Muscle layer of duodenum (tissue), 2 donors: ENCODE results near the gene JPH4.
A peak's percentile ranks its signal among the peaks of the same experiment; 100 is the strongest.

Experiments used
- H3K27ac ChIP-seq: one replicate; pipeline ENCODE4 v1.7.0; 2013; ENCODE audit warnings: mild to moderate bottlenecking, low read length
- H3K27me3 ChIP-seq: one replicate; pipeline ENCODE4 v1.7.0; 2013; ENCODE audit warnings: low read depth, mild to moderate bottlenecking, control low read depth, low read length
- H3K36me3 ChIP-seq, 2 donors: one replicate each; pipeline ENCODE4 v1.7.0; 2013; ENCODE audit warnings: low read length in 2 of 2, control low read depth in 1 of 2, mild to moderate bottlenecking in 1 of 2; ENCODE audit not compliant: insufficient read depth in 2 of 2, control insufficient read depth in 1 of 2
- H3K4me1 ChIP-seq, 2 donors: one replicate each; pipeline ENCODE4 v1.7.0; 2013; ENCODE audit warnings: low read length in 2 of 2, mild to moderate bottlenecking in 2 of 2, control low read depth in 1 of 2, moderate library complexity in 1 of 2; ENCODE audit not compliant: insufficient read depth in 2 of 2, control insufficient read depth in 1 of 2
- H3K4me3 ChIP-seq, 2 donors: one replicate each; pipeline ENCODE4 v1.7.0; 2013; ENCODE audit warnings: low read length in 2 of 2, low read depth in 1 of 2, mild to moderate bottlenecking in 1 of 2
- H3K9me3 ChIP-seq, 2 donors: one replicate each; pipeline ENCODE4 v1.7.0; 2013; ENCODE audit warnings: low read length in 2 of 2, control low read depth in 1 of 2, mild to moderate bottlenecking in 1 of 2; ENCODE audit not compliant: control insufficient read depth in 1 of 2
- donor health status: healthy.

The JPH4 gene

GRCh38 chr14:23559926-23560520 lies 18.6 kb downstream of the JPH4 start:
- no peaks in the 10 kb centered on the region for H3K9me3 ChIP-seq
- H3K27ac ChIP-seq = no peak overlapping the region
- H3K4me3 ChIP-seq = no peak overlapping the region
- H3K36me3 ChIP-seq = peaks cover 25 to 34% of the 10 kb centered on the region in 2 donors
- H3K4me1 ChIP-seq = peaks cover 9 to 27% of the 10 kb centered on the region in 2 donors
- H3K27me3 ChIP-seq = no peaks in the 10 kb centered on the region

GRCh38 chr14:23559010-23559925 lies 19.3 kb downstream of the JPH4 start:
- H3K36me3 ChIP-seq = peaks cover 25 to 34% of the 10 kb centered on the region in 2 donors

GRCh38 chr14:23558346-23559009 lies 20.1 kb downstream of the JPH4 start:
- H3K4me1 ChIP-seq = peaks cover 9 to 28% of the 10 kb centered on the region in 2 donors
- H3K27me3 ChIP-seq = no peaks in the 10 kb centered on the region
- H3K9me3 ChIP-seq = no peaks in the 10 kb centered on the region
- no peak overlapping the region for H3K4me3 ChIP-seq
- no peak overlapping the region for H3K27ac ChIP-seq
- H3K36me3 ChIP-seq = peaks cover 25 to 30% of the 10 kb centered on the region in 2 donors

More at GRCh38 chr14:23559010-23559925, 19.3 kb downstream of the JPH4 start:
- no peaks in the 10 kb centered on the region for H3K9me3 ChIP-seq
- no peaks in the 10 kb centered on the region for H3K27me3 ChIP-seq
- H3K4me3 ChIP-seq = no peak overlapping the region
- H3K27ac ChIP-seq = no peak overlapping the region
- H3K4me1 ChIP-seq = peaks cover 9 to 28% of the 10 kb centered on the region in 2 donors

- no peaks in the 10 kb centered on the region for H3K27me3 ChIP-seq
- H3K9me3 ChIP-seq = no peaks in the 10 kb centered on the region
- no peak overlapping the region for H3K4me3 ChIP-seq
- peaks cover 9 to 28% of the 10 kb centered on the region in 2 donors for H3K4me1 ChIP-seq
- H3K36me3 ChIP-seq = peaks cover 25 to 30% of the 10 kb centered on the region in 2 donors
- no peak overlapping the region for H3K27ac ChIP-seq
Observed at GRCh38 chr14:23557946-23558345, 20.6 kb downstream of the JPH4 start.

- Histone ChIP-seq H3K36me3 (peaks cover 25 to 30% of the 10 kb centered on the region in 2 donors), H3K4me3 (peak overlapping the region in 1 of 2 donors; percentile 88), H3K27me3 (no peaks in the 10 kb centered on the region), H3K4me1 (peaks cover 9 to 28% of the 10 kb centered on the region in 2 donors), H3K27ac (no peak overlapping the region), H3K9me3 (no peaks in the 10 kb centered on the region)
Observed at GRCh38 chr14:23557521-23557920, 21.1 kb downstream of the JPH4 start.

GRCh38 chr14:23556700-23557440 lies 21.7 kb downstream of the JPH4 start:
- Histone ChIP-seq H3K4me3 (peak overlapping the region; percentile 88 to 96), H3K27me3 (no peaks in the 10 kb centered on the region), H3K36me3 (peaks cover 23 to 26% of the 10 kb centered on the region in 2 donors)

GRCh38 chr14:23555882-23556699 lies 22.5 kb downstream of the JPH4 start, which contains the start of gene THTPA:
Gene THTPA, plus strand, starts transcription at chr14:23556271. Its CDS starts 487 bp downstream, at chr14:23556758.
- peaks cover 9 to 28% of the 10 kb centered on the region in 2 donors for H3K4me1 ChIP-seq
- H3K9me3 ChIP-seq = no peaks in the 10 kb centered on the region
- H3K27me3 ChIP-seq = no peaks in the 10 kb centered on the region
- H3K36me3 ChIP-seq = peaks cover 15 to 23% of the 10 kb centered on the region in 2 donors
- H3K27ac ChIP-seq = peak within 1 kb of the TSS; percentile 93
- peak within 1 kb of the TSS; percentile 88 to 96 for H3K4me3 ChIP-seq

More at GRCh38 chr14:23556700-23557440, 21.7 kb downstream of the JPH4 start:
- peaks cover 9 to 28% of the 10 kb centered on the region in 2 donors for H3K4me1 ChIP-seq
- peak overlapping the region; percentile 93 for H3K27ac ChIP-seq
- H3K9me3 ChIP-seq = no peaks in the 10 kb centered on the region

GRCh38 chr14:23555533-23555881 lies 23.1 kb downstream of the JPH4 start:
- Histone ChIP-seq H3K27me3 (no peaks in the 10 kb centered on the region), H3K9me3 (no peaks in the 10 kb centered on the region), H3K36me3 (peaks cover 11 to 23% of the 10 kb centered on the region in 2 donors), H3K4me1 (peaks cover 9 to 30% of the 10 kb centered on the region in 2 donors), H3K4me3 (peak overlapping the region; percentile 88 to 96), H3K27ac (no peak overlapping the region)

GRCh38 chr14:23551266-23552028 lies 27.1 kb downstream of the JPH4 start, which contains the start of gene ZFHX2:
Gene ZFHX2, minus strand, starts transcription at chr14:23551765. Its CDS starts 16,440 bp downstream, at chr14:23535325.
- H3K4me3 ChIP-seq = peak within 1 kb of the TSS; percentile 89
- no peaks in the 10 kb centered on the region for H3K27me3 ChIP-seq
- no peaks in the 10 kb centered on the region for H3K36me3 ChIP-seq
- H3K4me1 ChIP-seq = peaks cover 1 to 13% of the 10 kb centered on the region in 2 donors
- H3K27ac ChIP-seq = no peak within 1 kb of the TSS
- H3K9me3 ChIP-seq = no peaks in the 10 kb centered on the region
